HEK293 (cell line): ENCODE results near the gene APOC3.

ENCODE experiments used
- KLF10 ChIP-seq: fragments of 450-650 bp; IDR thresholded peaks from 2 replicates; pipeline ENCODE4 v1.5.1; 2018; ENCODE audit warnings: missing biosample characterization, mild to moderate bottlenecking, missing genetic modification characterization
- YY1 ChIP-seq: fragments of 450-650 bp; formaldehyde crosslinking; IDR thresholded peaks from 2 replicates; pipeline ENCODE4 v1.5.1; 2018; ENCODE audit warnings: missing biosample characterization, missing genetic modification characterization
- ZBTB1 ChIP-seq: fragments of 450-650 bp; formaldehyde crosslinking; IDR thresholded peaks from 2 replicates; pipeline ENCODE4 v1.5.1; 2016; ENCODE audit warnings: missing biosample characterization, missing genetic modification characterization
- ZNF777 ChIP-seq: fragments of 450-650 bp; formaldehyde crosslinking; IDR thresholded peaks from 2 replicates; pipeline ENCODE4 v1.5.1; 2017; ENCODE audit warnings: missing biosample characterization, missing genetic modification characterization, borderline replicate concordance
- TF ChIP-seq, protein P1 (sequence below): fragments of 450-650 bp; formaldehyde crosslinking; IDR thresholded peaks from 2 replicates; pipeline ENCODE4 v1.5.1; 2016; ENCODE audit warnings: missing biosample characterization, missing genetic modification characterization
- TF ChIP-seq, protein P2 (sequence below): fragments of 450-650 bp; formaldehyde crosslinking; IDR thresholded peaks from 2 replicates; pipeline ENCODE4 v1.5.1; 2016; ENCODE audit warnings: missing biosample characterization, missing genetic modification characterization

DNA sequence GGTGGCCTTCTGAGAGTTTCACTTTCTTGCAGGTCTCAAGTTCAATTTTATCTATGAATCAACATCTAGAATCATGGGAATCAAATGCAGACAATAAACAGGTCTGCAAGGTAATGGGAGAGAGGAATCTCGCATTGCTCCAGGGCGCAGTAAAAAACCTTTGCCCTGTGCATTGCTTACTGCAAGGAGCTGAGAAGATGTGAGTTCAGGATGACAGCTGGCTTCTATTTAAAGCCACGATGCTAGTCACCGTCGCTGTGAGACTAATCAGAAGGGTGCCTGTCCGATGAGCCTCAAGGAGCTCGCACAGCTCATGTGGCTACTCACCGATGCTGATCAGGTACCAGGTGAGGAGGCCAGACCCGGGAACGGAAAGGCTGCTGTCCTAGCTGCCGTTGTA is 37.9 kb downstream of the APOC3 start:
- TF ChIP-seq ZNF777 (tag by site-specific recombination) = no peak
- TF ChIP-seq, protein P1, sequence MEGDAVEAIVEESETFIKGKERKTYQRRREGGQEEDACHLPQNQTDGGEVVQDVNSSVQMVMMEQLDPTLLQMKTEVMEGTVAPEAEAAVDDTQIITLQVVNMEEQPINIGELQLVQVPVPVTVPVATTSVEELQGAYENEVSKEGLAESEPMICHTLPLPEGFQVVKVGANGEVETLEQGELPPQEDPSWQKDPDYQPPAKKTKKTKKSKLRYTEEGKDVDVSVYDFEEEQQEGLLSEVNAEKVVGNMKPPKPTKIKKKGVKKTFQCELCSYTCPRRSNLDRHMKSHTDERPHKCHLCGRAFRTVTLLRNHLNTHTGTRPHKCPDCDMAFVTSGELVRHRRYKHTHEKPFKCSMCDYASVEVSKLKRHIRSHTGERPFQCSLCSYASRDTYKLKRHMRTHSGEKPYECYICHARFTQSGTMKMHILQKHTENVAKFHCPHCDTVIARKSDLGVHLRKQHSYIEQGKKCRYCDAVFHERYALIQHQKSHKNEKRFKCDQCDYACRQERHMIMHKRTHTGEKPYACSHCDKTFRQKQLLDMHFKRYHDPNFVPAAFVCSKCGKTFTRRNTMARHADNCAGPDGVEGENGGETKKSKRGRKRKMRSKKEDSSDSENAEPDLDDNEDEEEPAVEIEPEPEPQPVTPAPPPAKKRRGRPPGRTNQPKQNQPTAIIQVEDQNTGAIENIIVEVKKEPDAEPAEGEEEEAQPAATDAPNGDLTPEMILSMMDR (tag by site-specific recombination) = no peak
- TF ChIP-seq YY1 (tag by site-specific recombination) = no peak
- TF ChIP-seq KLF10 (tag by site-specific recombination) = no peak
- TF ChIP-seq, protein P2, sequence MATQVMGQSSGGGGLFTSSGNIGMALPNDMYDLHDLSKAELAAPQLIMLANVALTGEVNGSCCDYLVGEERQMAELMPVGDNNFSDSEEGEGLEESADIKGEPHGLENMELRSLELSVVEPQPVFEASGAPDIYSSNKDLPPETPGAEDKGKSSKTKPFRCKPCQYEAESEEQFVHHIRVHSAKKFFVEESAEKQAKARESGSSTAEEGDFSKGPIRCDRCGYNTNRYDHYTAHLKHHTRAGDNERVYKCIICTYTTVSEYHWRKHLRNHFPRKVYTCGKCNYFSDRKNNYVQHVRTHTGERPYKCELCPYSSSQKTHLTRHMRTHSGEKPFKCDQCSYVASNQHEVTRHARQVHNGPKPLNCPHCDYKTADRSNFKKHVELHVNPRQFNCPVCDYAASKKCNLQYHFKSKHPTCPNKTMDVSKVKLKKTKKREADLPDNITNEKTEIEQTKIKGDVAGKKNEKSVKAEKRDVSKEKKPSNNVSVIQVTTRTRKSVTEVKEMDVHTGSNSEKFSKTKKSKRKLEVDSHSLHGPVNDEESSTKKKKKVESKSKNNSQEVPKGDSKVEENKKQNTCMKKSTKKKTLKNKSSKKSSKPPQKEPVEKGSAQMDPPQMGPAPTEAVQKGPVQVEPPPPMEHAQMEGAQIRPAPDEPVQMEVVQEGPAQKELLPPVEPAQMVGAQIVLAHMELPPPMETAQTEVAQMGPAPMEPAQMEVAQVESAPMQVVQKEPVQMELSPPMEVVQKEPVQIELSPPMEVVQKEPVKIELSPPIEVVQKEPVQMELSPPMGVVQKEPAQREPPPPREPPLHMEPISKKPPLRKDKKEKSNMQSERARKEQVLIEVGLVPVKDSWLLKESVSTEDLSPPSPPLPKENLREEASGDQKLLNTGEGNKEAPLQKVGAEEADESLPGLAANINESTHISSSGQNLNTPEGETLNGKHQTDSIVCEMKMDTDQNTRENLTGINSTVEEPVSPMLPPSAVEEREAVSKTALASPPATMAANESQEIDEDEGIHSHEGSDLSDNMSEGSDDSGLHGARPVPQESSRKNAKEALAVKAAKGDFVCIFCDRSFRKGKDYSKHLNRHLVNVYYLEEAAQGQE (tag by site-specific recombination) = no peak
- TF ChIP-seq ZBTB1 (tag by site-specific recombination) = no peak
